Astrocyte (in vitro differentiated cells and primary cell): ENCODE results near the gene PDE11A. TPM values are rescaled to one million over a fixed set of nuclear protein-coding genes. Genes with fewer than 3 reads are reported as not detected.

Experiments
- DNase-seq: peaks from one replicate; pipeline ENCODE4 v3.0.0-alpha.2; 2010; ENCODE audit warnings: low read depth
- FAIRE-seq: peaks from 2 replicates; lab custom pipeline; 2011; peaks lifted over from hg19 to GRCh38; lab: Jason Lieb, UNC
- H2AFZ ChIP-seq: 2 replicates; pipeline ENCODE4 v1.6.0; 2012; ENCODE audit warnings: low read depth, low read length, inconsistent platforms
- H3K27ac ChIP-seq: 2 replicates; pipeline ENCODE4 v1.5.1; 2011; ENCODE audit warnings: low read depth, low read length, inconsistent platforms
- H3K27me3 ChIP-seq: 2 replicates; pipeline ENCODE4 v1.6.0; 2011; ENCODE audit warnings: low read length, inconsistent platforms; ENCODE audit not compliant: insufficient read depth
- H3K36me3 ChIP-seq: 2 replicates; pipeline ENCODE4 v1.5.1; 2011; ENCODE audit warnings: low read length, inconsistent platforms; ENCODE audit not compliant: insufficient read depth
- H3K4me1 ChIP-seq: 2 replicates; pipeline ENCODE4 v1.5.1; 2011; ENCODE audit warnings: low read length, inconsistent platforms; ENCODE audit not compliant: insufficient read depth
- H3K4me2 ChIP-seq: 2 replicates; pipeline ENCODE4 v1.6.0; 2012; ENCODE audit warnings: low read length, inconsistent platforms
- H3K4me3 ChIP-seq: 2 replicates; pipeline ENCODE4 v1.5.1; 2011; ENCODE audit warnings: low read depth, mild to moderate bottlenecking, low read length, inconsistent platforms; ENCODE audit not compliant: insufficient read depth
- H3K79me2 ChIP-seq: 2 replicates; pipeline ENCODE4 v1.6.0; 2012; ENCODE audit warnings: mild to moderate bottlenecking, low read length, inconsistent platforms; ENCODE audit not compliant: insufficient read depth
- H3K9ac ChIP-seq: 2 replicates; pipeline ENCODE4 v1.6.0; 2012; ENCODE audit warnings: mild to moderate bottlenecking, low read length, inconsistent platforms
- H3K9me3 ChIP-seq: 2 replicates; pipeline ENCODE4 v1.5.1; 2012; ENCODE audit warnings: low read depth, mild to moderate bottlenecking, low read length, inconsistent platforms; ENCODE audit not compliant: insufficient read depth
- H4K20me1 ChIP-seq: 2 replicates; pipeline ENCODE4 v1.6.0; 2012; ENCODE audit warnings: low read length, inconsistent platforms; ENCODE audit not compliant: insufficient read depth
- H3K27ac Mint-ChIP-seq: one replicate; pipeline ENCODE4 v1.8.0; 2021; ENCODE audit warnings: mild to moderate bottlenecking, mixed read lengths; ENCODE audit not compliant: unreplicated experiment
- H3K27me3 Mint-ChIP-seq: one replicate; pipeline ENCODE4 v1.8.0; 2021; ENCODE audit warnings: low read depth, mixed read lengths; ENCODE audit not compliant: unreplicated experiment
- H3K36me3 Mint-ChIP-seq: one replicate; pipeline ENCODE4 v1.8.0; 2021; ENCODE audit warnings: low read depth, mixed read lengths; ENCODE audit not compliant: unreplicated experiment
- H3K4me1 Mint-ChIP-seq: one replicate; pipeline ENCODE4 v1.8.0; 2021; ENCODE audit warnings: low read depth, mixed read lengths; ENCODE audit not compliant: unreplicated experiment
- H3K4me3 Mint-ChIP-seq: one replicate; pipeline ENCODE4 v1.8.0; 2021; ENCODE audit warnings: mild to moderate bottlenecking, moderate library complexity, mixed read lengths; ENCODE audit not compliant: unreplicated experiment
- H3K9me3 Mint-ChIP-seq: one replicate; pipeline ENCODE4 v1.8.0; 2021; ENCODE audit warnings: mild to moderate bottlenecking, mixed read lengths; ENCODE audit not compliant: unreplicated experiment
- EZH2 ChIP-seq: IDR thresholded peaks from 2 replicates; pipeline ENCODE4 v1.6.1; 2012; ENCODE audit warnings: mild to moderate bottlenecking, low read length, inconsistent platforms; ENCODE audit not compliant: insufficient read depth
- total RNA-seq: library from RNA; stranded (reverse); gene quantifications from 2 replicates; pipeline ENCODE4 v1.2.1, GENCODE V29; 2021
- TF ChIP-seq, protein P1 (sequence below): IDR thresholded peaks from 2 replicates; pipeline ENCODE4 v1.5.1; 2011; ENCODE audit warnings: low read depth, mild to moderate bottlenecking, inconsistent platforms, low read length, moderate library complexity; ENCODE audit not compliant: insufficient read depth

Gene PDE11A
- total RNA-seq, 1 donor from 2014 or later = 0.45 TPM

DNA sequence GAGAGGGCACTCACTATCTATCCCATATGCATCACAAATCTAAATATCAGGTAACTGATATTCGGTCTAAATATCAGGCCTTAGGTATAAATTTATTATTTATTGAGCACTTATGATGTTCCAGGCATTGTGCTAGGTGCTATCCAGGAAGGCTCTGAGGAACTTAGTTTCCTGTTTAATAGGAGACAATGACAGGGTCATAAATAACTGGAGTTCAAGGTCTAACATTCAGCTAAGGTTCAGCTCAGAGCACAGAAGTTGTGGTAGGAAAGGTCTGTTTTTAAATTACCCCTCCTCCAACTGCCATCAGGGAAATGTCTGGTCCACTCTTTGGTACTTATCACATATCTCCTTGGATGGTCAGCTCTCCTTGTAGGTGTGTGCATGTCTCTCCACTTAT lies 486.4 kb downstream of the PDE11A start:
- no peak overlapping the region for H3K27ac ChIP-seq
- Mint-ChIP-seq H3K4me1 (no peaks in the 10 kb centered on the region), H3K36me3 (no peaks in the 10 kb centered on the region), H3K27me3 (peaks cover 1% of the 10 kb centered on the region), H3K9me3 (peaks cover 2% of the 10 kb centered on the region), H3K27ac (no peak overlapping the region), H3K4me3 (no peak overlapping the region)
- FAIRE-seq (no peak), DNase-seq (no peak)
- H3K9me3 ChIP-seq = no peaks in the 10 kb centered on the region
- no peak overlapping the region for H3K4me3 ChIP-seq
- H3K79me2 ChIP-seq = no peaks in the 10 kb centered on the region
- TF ChIP-seq EZH2 = no peak
- TF ChIP-seq, protein P1, sequence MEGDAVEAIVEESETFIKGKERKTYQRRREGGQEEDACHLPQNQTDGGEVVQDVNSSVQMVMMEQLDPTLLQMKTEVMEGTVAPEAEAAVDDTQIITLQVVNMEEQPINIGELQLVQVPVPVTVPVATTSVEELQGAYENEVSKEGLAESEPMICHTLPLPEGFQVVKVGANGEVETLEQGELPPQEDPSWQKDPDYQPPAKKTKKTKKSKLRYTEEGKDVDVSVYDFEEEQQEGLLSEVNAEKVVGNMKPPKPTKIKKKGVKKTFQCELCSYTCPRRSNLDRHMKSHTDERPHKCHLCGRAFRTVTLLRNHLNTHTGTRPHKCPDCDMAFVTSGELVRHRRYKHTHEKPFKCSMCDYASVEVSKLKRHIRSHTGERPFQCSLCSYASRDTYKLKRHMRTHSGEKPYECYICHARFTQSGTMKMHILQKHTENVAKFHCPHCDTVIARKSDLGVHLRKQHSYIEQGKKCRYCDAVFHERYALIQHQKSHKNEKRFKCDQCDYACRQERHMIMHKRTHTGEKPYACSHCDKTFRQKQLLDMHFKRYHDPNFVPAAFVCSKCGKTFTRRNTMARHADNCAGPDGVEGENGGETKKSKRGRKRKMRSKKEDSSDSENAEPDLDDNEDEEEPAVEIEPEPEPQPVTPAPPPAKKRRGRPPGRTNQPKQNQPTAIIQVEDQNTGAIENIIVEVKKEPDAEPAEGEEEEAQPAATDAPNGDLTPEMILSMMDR = no peak
- H3K4me2 ChIP-seq = no peak overlapping the region
- H4K20me1 ChIP-seq = no peaks in the 10 kb centered on the region
- no peak overlapping the region for H2AFZ ChIP-seq
- no peak overlapping the region for H3K9ac ChIP-seq
- no peaks in the 10 kb centered on the region for H3K4me1 ChIP-seq
- peaks cover 3% of the 10 kb centered on the region for H3K27me3 ChIP-seq
- H3K36me3 ChIP-seq = no peaks in the 10 kb centered on the region

- Histone ChIP-seq H3K9me3 (no peaks in the 10 kb centered on the region), H3K4me3 (no peak overlapping the region), H3K27ac (no peak overlapping the region), H3K27me3 (peaks cover 3% of the 10 kb centered on the region), H3K9ac (no peak overlapping the region), H2AFZ (no peak overlapping the region), H4K20me1 (no peaks in the 10 kb centered on the region), H3K4me1 (no peaks in the 10 kb centered on the region), H3K36me3 (no peaks in the 10 kb centered on the region), H3K79me2 (no peaks in the 10 kb centered on the region), H3K4me2 (no peak overlapping the region)
- H3K27ac Mint-ChIP-seq = no peak overlapping the region
- TF ChIP-seq, protein P1 = no peak
- TF ChIP-seq EZH2 = no peak
- DNase-seq = no peak
- H3K27me3 Mint-ChIP-seq = peaks cover 3% of the 10 kb centered on the region
- H3K4me1 Mint-ChIP-seq = no peaks in the 10 kb centered on the region
- peaks cover 3% of the 10 kb centered on the region for H3K9me3 Mint-ChIP-seq
- H3K4me3 Mint-ChIP-seq = no peak overlapping the region
- FAIRE-seq = no peak
- H3K36me3 Mint-ChIP-seq = no peaks in the 10 kb centered on the region
These were observed 487.2 kb downstream of the PDE11A start for GRCh38 chr2:177585234-177585863.

DNA sequence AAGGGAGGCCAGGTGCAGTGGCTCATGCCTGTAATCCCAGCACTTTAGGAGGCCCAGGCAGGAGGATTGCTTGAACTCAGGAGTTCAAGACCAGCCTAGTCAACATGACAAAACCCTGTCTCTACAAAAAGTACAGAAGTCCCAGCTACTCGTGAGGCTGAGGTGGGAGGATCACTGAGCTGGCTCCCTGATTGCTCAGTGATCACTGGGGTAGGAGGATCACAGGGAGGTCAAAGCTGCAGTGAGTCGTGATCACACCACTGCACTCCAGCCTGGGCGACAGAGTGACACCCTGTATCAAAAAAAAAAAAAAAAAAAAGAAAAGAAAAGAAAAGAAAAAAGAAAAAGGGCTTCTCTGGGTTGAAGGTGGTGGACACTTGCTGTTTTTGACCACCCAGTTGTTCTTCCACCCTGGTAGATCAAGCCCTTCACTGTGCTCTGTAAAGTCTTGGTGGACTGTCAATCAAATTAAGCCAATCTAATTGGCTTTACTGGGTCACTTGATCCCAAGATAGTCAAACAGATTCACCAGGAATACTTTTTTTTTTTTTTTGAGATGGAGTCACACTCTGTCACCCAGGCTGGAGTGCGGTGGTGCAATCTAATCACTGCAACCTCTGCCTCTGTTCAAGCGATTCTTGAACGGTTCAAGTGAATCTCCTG lies 488.4 kb downstream of the PDE11A start:
- H3K4me2 ChIP-seq = no peak overlapping the region
- no peak overlapping the region for H3K4me3 Mint-ChIP-seq
- H3K9ac ChIP-seq = no peak overlapping the region
- peaks cover 3% of the 10 kb centered on the region for H3K27me3 ChIP-seq
- TF ChIP-seq EZH2 = no peak
- TF ChIP-seq, protein P1 = no peak
- H3K27ac Mint-ChIP-seq = no peak overlapping the region
- FAIRE-seq (no peak), DNase-seq (no peak)
- H3K36me3 ChIP-seq = no peaks in the 10 kb centered on the region
- H3K27ac ChIP-seq = no peak overlapping the region
- H3K9me3 Mint-ChIP-seq = peaks cover 3% of the 10 kb centered on the region
- H3K9me3 ChIP-seq = no peaks in the 10 kb centered on the region
- no peak overlapping the region for H3K4me3 ChIP-seq
- H4K20me1 ChIP-seq = no peaks in the 10 kb centered on the region
- H3K36me3 Mint-ChIP-seq = no peaks in the 10 kb centered on the region
- peaks cover 3% of the 10 kb centered on the region for H3K27me3 Mint-ChIP-seq
- no peak overlapping the region for H2AFZ ChIP-seq
- H3K4me1 ChIP-seq = no peaks in the 10 kb centered on the region
- H3K4me1 Mint-ChIP-seq = no peaks in the 10 kb centered on the region
- H3K79me2 ChIP-seq = no peaks in the 10 kb centered on the region
